Left ventricle myocardium inferior (tissue), 1 donor: ENCODE measurements around the gene TMEM54. TPM values are rescaled to one million over a fixed set of nuclear protein-coding genes. Genes with fewer than 3 reads are reported as not detected.

Experiments used
- DNase-seq: peaks from one replicate; pipeline ENCODE4 v3.0.0-alpha.2; 2020
- H3K27ac ChIP-seq: fragments of 200-600 bp; replicated peaks from 2 replicates; pipeline ENCODE4 v1.8.0; 2021
- H3K27me3 ChIP-seq: fragments of 200-600 bp; 2 replicates; pipeline ENCODE4 v1.8.0; 2021; ENCODE audit warnings: low read depth
- H3K36me3 ChIP-seq: fragments of 200-600 bp; 2 replicates; pipeline ENCODE4 v1.8.0; 2021
- H3K4me1 ChIP-seq: fragments of 200-600 bp; 2 replicates; pipeline ENCODE4 v1.8.0; 2021
- H3K4me3 ChIP-seq: fragments of 200-600 bp; 2 replicates; pipeline ENCODE4 v1.8.0; 2021; ENCODE audit warnings: mild to moderate bottlenecking, moderate library complexity
- H3K9me3 ChIP-seq: fragments of 200-600 bp; replicated peaks from 2 replicates; pipeline ENCODE4 v1.8.0; 2021
- intact Hi-C: fragments of 100-400 bp; cut with micrococcal nuclease; formaldehyde crosslinking; loops from one replicate; pipeline ENCODE4 v1.11.0; 2022
- total RNA-seq: library from RNA; stranded (reverse); fragmentation: NEBNext Ultra II Directional; extraction: Animal tissue kit (Norgen Biotek cat#: 25700); gene quantifications from one replicate; pipeline ENCODE4 v1.2.1, GENCODE V29; 2021
- TF ChIP-seq, protein P1 (sequence below): fragments of 200-600 bp; IDR thresholded peaks from 2 replicates; pipeline ENCODE4 v1.8.0; 2021; ENCODE audit warnings: antibody characterized with exemption, mild to moderate bottlenecking, borderline replicate concordance
- donor health status: DM: no; HTN: yes; CAD: no; lungs with severe emphysema.

Gene TMEM54
- total RNA-seq, 1 donor from 2014 or later = 14.2 TPM

DNA sequence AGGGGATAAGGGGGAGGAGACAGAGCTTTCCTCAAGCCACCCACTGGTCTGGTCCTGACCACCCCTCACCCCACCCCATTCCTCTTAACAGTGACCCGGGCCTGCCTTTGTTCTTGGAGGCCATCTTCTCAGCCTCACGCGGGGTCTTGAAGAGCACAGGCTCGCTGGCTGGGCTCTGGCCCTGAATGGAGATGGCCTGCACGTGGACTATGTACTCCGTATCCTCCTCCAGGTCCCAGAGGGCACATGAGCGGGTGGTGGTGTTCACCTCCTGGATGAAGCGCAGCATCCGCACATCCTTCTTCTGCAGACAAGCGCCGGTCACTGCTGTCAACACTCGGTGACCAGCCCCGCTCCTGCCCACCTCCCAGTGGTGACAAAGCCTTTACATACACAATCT is 33.1 kb downstream of the TMEM54 start:
- peaks cover 21% of the 10 kb centered on the region for H3K36me3 ChIP-seq
- no peaks in the 10 kb centered on the region for H3K27me3 ChIP-seq
- no peak for DNase-seq
- no peaks in the 10 kb centered on the region for H3K9me3 ChIP-seq
- no peak overlapping the region for H3K4me3 ChIP-seq
- TF ChIP-seq, protein P1, sequence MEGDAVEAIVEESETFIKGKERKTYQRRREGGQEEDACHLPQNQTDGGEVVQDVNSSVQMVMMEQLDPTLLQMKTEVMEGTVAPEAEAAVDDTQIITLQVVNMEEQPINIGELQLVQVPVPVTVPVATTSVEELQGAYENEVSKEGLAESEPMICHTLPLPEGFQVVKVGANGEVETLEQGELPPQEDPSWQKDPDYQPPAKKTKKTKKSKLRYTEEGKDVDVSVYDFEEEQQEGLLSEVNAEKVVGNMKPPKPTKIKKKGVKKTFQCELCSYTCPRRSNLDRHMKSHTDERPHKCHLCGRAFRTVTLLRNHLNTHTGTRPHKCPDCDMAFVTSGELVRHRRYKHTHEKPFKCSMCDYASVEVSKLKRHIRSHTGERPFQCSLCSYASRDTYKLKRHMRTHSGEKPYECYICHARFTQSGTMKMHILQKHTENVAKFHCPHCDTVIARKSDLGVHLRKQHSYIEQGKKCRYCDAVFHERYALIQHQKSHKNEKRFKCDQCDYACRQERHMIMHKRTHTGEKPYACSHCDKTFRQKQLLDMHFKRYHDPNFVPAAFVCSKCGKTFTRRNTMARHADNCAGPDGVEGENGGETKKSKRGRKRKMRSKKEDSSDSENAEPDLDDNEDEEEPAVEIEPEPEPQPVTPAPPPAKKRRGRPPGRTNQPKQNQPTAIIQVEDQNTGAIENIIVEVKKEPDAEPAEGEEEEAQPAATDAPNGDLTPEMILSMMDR = no peak
- peaks cover 63% of the 10 kb centered on the region for H3K4me1 ChIP-seq
- no peak overlapping the region for H3K27ac ChIP-seq
- intact Hi-C loops = no loop called here

GRCh38 chr1:32867671-32868070 is 33.5 kb downstream of the TMEM54 start:
- Histone ChIP-seq H3K9me3 (no peaks in the 10 kb centered on the region), H3K27ac (no peak overlapping the region), H3K27me3 (no peaks in the 10 kb centered on the region), H3K4me1 (peaks cover 60% of the 10 kb centered on the region), H3K36me3 (peaks cover 25% of the 10 kb centered on the region), H3K4me3 (no peak overlapping the region)
- DNase-seq = no peak
- TF ChIP-seq, protein P1 = no peak
- intact Hi-C loops = no loop called here

GRCh38 chr1:32867151-32867550 is 34.0 kb downstream of the TMEM54 start:
- TF ChIP-seq, protein P1 = no peak
- Histone ChIP-seq H3K9me3 (no peaks in the 10 kb centered on the region), H3K4me1 (peaks cover 59% of the 10 kb centered on the region), H3K4me3 (no peak overlapping the region), H3K27me3 (no peaks in the 10 kb centered on the region), H3K27ac (no peak overlapping the region), H3K36me3 (peaks cover 28% of the 10 kb centered on the region)
- intact Hi-C loops = no loop called here
- no peak for DNase-seq

DNA sequence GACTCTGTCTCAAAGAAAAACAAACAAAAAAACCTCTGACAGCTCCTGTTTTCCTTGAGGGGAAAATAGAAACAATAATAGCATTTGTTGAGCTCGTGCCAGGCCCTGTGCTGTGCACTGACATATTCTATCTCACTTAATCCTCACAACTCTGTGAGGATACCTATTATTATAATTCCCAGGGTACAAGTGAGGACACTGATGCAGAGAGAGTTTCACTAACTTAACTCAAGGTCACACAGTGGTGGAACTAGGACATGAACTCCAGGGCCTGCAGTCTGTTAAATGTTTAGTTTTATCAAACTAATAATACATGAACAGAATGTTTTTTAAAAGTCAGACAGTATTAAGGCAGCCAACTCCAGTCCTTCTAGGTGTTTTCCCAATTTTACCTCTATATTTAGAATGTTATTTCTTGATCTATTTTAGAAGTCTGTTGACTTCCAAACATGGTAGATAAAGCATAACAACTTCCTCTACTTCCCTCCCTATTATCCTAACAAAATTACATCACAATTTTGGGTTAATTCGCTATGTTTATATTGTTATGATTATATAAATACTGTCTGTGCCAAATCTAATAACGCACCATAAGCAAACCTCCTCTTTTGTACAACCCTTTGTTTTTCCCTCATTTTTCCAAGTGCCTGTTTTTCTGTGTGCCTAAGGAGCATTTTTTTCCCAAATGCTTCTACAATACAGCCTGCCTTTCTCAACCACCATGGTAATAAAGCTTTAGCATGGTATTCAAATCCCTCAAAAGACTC is 35.4 kb downstream of the TMEM54 start:
- no peaks in the 10 kb centered on the region for H3K27me3 ChIP-seq
- no peak for DNase-seq
- H3K9me3 ChIP-seq = no peaks in the 10 kb centered on the region
- intact Hi-C loops = no loop called here
- H3K27ac ChIP-seq = peak overlapping the region; percentile 67
- TF ChIP-seq, protein P1 = no peak
- peaks cover 29% of the 10 kb centered on the region for H3K36me3 ChIP-seq
- H3K4me3 ChIP-seq = no peak overlapping the region
- H3K4me1 ChIP-seq = peaks cover 59% of the 10 kb centered on the region

DNA sequence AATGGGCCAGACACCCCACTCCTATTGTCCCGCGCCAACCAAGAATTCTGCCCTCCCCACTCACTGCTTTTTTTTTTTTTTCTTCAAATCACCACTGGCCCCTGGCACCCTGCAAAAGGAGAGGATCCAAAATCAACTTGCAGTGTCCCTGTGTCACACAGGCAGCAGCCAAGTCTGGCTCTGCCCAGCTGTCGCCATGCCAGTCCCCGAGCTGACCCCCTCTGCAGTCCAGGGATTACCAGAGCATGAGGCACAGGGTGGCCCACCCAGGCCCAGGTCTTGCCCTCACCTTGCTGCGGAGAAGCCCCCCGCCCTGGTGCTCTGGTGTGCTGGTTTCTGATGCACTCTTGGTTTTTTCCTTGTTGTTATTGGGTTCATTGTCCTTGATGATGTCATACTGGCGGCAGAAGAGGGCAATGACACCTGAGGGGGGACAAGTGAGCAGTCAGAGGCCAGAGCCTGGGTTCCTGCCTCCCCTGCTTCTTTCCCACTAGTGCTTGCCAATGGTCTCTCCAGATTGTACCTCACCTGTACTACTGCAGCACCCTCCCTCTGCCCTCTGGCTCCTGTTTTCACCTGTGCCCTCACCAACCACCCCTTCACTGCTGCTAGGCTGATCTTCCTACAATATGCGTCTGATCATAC is 36.7 kb downstream of the TMEM54 start:
- H3K36me3 ChIP-seq = peaks cover 34% of the 10 kb centered on the region
- no peaks in the 10 kb centered on the region for H3K27me3 ChIP-seq
- intact Hi-C loops = no loop called here
- no peak overlapping the region for H3K4me3 ChIP-seq
- peaks cover 52% of the 10 kb centered on the region for H3K4me1 ChIP-seq
- H3K27ac ChIP-seq = peak overlapping the region; percentile 67
- TF ChIP-seq, protein P1 = no peak
- DNase-seq = no peak
- no peaks in the 10 kb centered on the region for H3K9me3 ChIP-seq
